GM12864 (cell line): ENCODE results near the gene WNT7B.

Experiments
- DNase-seq: peaks from one replicate; pipeline ENCODE4 v3.0.0-alpha.2; 2011; ENCODE audit warnings: low read depth
- H3K4me3 ChIP-seq: 2 replicates; pipeline ENCODE4 v1.5.1; 2011; ENCODE audit warnings: mild to moderate bottlenecking, low read depth, low read length, control low read depth
- CTCF ChIP-seq: IDR thresholded peaks from 2 replicates; pipeline ENCODE4 v1.5.1; 2011; ENCODE audit warnings: low read depth, mild to moderate bottlenecking, moderate library complexity, low read length, control low read depth, inconsistent platforms; ENCODE audit errors: missing control alignments

The WNT7B gene

GRCh38 chr22:45942787-45943493, 34.0 kb downstream of the WNT7B start:
- DNase-seq: no peak
- no peak for TF ChIP-seq CTCF
- no peak overlapping the region for H3K4me3 ChIP-seq

- no peak for DNase-seq
- no peak overlapping the region for H3K4me3 ChIP-seq
- TF ChIP-seq CTCF: no peak
Observed at GRCh38 chr22:45942344-45942743, 34.6 kb downstream of the WNT7B start.

GRCh38 chr22:45938913-45939312, 38.0 kb downstream of the WNT7B start:
- TF ChIP-seq CTCF: no peak
- DNase-seq: no peak
- H3K4me3 ChIP-seq: no peak overlapping the region

- no peak for DNase-seq
- no peak overlapping the region for H3K4me3 ChIP-seq
- no peak for TF ChIP-seq CTCF
Observed at GRCh38 chr22:45937960-45938359, 39.0 kb downstream of the WNT7B start.

- no peak for DNase-seq
- H3K4me3 ChIP-seq: no peak overlapping the region
- TF ChIP-seq CTCF: no peak
Observed at GRCh38 chr22:45935573-45935972, 41.4 kb downstream of the WNT7B start.

GRCh38 chr22:45934659-45935341, 42.2 kb downstream of the WNT7B start:
- no peak for DNase-seq
- TF ChIP-seq CTCF: no peak
- H3K4me3 ChIP-seq: no peak overlapping the region

GRCh38 chr22:45934168-45934564, 42.8 kb downstream of the WNT7B start:
- no peak overlapping the region for H3K4me3 ChIP-seq
- DNase-seq: no peak
- TF ChIP-seq CTCF: no peak
